Activated CD4-positive, CD25-positive, alpha-beta regulatory T cell treated with anti-CD3 and anti-CD28 coated beads, Interleukin-2, amount 50 U/mL, for 72 hours (primary cell): ENCODE data around the gene CMTM4.
A peak's percentile ranks its signal among the peaks of the same experiment; 100 is the strongest.
"Not testable (repeated sequence)": the region's sequence is repeated elsewhere in the genome, so short reads cannot be mapped to it uniquely, and the experiment has no call there.

Source experiments
- DNase-seq: peaks from one replicate; pipeline ENCODE4 v3.0.0; 2021

CMTM4 gene

DNA sequence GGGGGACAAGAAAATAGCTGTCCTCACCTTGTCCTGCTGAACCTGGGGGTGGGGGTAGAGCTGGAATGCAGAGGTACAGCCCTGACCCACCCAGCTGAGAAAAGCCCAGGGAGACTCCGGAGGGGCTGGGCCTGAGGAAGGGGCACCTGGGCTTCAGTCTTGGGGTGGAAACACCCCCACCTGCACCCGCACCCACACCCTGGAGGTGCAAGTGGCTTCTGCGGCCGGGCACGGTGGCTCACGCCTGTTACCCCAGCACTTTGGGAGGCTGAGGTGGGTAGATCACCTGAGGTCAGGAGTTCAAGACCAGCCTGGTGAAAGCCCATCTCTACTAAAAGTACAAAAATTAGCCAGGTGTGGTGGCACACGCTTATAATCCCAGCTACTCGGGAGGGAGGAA is 84.6 kb downstream of the CMTM4 start:
- DNase-seq: not testable (repeated sequence)

GRCh38 chr16:66610111-66610820 is 86.3 kb downstream of the CMTM4 start:
- DNase-seq: no peak

- no peak for DNase-seq
Measured at GRCh38 chr16:66609139-66609510, 87.4 kb downstream of the CMTM4 start.

- peak; percentile 84 for DNase-seq
Measured at GRCh38 chr16:66608241-66609138, 88.1 kb downstream of the CMTM4 start.

GRCh38 chr16:66605979-66606751 is 90.4 kb downstream of the CMTM4 start:
- no peak for DNase-seq

GRCh38 chr16:66605177-66605978 is 91.2 kb downstream of the CMTM4 start:
- DNase-seq: no peak

DNA sequence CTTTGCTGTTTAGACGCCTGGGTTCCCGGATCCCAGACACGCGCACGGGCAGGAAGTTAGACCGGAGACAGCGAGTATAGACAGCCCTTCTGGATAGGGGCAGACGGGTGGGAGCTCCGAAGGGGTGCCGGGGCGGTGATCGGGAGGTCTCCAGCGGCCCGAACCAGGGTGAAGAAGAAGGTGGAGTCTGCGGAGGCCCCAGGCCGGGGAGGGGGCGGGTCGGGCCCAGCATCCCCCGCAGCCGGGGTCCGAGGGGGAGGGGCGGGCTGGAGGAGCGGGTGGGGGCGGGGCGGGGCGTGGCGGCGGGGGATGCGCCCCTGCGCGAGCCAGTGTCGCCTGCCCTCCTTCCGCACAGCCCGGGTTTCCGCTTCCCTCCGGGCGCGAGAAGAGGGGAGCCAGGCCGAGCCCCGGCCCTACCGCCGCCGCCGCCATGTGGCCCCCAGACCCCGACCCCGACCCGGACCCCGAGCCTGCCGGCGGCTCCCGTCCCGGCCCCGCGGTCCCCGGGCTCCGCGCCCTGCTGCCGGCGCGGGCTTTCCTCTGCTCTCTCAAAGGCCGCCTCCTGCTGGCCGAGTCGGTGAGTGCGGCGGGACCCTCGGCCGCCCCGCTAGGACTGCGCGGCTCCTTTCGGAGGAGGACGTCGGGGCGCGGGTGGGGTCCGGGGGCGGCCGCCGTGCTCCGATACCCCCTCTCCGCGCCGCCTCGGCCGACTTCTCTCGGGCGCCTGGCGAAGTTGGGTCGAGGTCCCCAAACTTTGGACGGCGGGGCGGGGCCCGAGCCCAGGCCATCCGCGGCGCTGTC is 92.0 kb downstream of the CMTM4 start, which contains the start of gene CMTM3:
CMTM3 (plus strand) TSS at position 329 of the 801 bp plus-strand sequence; CDS start at position 431, 102 bp downstream.
- DNase-seq: peak; percentile 85

DNA sequence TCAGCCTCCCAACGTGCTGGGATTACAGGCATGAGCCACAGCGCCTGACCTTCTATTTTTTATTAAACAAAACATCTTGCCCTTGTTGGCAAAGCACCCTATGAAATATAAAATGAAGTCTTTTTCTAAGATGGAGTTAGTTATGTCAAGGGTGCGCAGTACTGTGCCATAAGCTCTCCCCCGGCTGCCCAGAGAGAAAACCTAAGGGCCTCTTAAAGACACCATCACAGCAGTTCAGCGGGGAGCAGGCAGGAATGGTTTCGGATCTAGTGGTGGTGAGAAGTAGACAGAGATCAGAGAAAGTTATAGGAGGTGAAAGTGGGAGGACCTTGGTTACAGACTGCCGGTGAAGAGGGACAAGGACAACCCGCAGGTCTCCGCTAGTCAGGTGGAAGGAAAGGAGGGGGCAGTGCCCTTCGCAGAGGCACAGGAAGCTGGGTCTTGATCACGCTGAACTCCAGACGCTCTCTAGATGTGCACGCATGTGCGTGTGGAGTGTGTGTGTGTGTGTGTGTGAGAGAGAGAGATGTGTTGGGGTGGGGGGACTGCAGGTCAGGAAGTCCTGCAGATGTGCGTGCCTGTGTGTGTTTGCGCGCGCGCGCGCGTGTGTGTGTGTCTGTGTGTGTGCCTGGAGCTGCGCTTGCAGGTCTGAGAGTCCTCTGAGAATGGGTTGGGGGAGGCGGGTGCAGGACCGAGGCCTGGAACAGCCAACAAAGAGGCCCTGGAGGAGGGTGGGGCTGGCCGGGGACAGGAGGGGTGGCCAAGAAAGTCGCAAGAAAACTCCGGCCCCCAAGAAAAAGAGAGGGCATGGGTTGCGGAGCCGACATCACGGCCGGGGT is 92.8 kb downstream of the CMTM4 start:
- peak; percentile 67 for DNase-seq

DNA sequence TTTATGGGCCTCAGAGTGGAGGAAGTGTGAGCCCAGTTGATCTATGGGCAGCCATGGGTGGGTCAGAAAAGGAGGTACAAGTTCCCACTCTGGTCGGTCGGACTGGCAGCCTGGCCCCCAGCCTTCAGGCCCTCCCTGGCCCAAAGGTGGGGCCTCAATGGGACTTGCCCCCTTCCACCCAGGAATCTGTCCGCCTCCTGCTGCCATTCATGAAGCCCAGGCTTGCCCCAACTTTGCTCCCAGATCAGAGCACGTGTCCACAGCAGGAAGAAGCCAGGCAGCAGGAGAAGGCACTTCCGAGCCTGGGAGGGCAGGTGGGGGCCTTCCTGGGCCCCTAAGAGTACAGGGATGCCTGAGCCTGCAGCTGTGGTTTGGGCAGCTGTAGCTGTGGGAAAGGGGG is 95.1 kb downstream of the CMTM4 start:
- no peak for DNase-seq

DNA sequence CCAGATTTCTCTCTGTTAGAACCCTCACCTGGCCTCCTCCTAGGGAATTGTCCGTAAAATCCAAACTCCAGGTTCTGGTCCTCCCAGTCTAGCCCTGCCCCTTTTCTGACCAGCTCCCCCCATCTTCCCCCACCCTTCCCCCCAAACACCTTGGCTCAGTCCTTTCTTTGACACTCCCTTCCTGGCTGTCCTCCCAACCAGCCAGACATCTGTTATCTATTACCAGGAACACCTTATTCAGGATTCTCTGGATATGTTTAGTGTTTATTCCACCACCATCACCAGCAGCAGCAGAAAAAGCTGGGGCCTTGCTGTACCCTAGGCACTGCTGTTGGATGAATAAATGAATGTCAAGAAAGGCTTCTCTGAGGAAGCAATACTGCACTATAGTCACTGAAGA is 96.1 kb downstream of the CMTM4 start:
- no peak for DNase-seq

- no peak for DNase-seq
Measured at GRCh38 chr16:66599726-66600125, 96.8 kb downstream of the CMTM4 start.

- no peak for DNase-seq
Measured at GRCh38 chr16:66598111-66598510, 98.4 kb downstream of the CMTM4 start.

GRCh38 chr16:66596986-66597848 is 99.3 kb downstream of the CMTM4 start:
- DNase-seq: no peak

DNA sequence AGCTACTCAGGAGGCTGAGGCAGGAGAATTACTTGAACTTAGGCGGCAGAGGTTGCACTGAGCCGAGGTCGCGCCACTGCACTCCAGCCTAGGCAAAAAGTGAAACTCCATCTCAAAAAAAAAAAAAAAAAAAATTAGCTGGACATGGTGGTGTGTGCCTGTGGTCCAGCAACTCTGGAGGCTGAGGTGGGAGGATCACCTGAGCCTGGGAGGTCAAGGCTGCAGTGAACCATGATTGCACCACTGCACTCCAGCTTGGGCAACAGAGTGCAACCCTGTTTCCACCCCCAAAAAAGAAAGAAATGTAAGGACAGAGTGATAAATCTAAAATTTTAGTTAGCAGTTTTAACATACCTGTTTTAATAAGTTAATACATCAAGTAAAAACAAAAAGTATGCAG is 100.0 kb downstream of the CMTM4 start:
- not testable (repeated sequence) for DNase-seq

GRCh38 chr16:66594739-66595138 is 101.8 kb downstream of the CMTM4 start:
- DNase-seq: no peak

GRCh38 chr16:66592814-66593213 is 103.7 kb downstream of the CMTM4 start:
- no peak for DNase-seq

- no peak for DNase-seq
Measured at GRCh38 chr16:66592241-66592640, 104.3 kb downstream of the CMTM4 start.

DNA sequence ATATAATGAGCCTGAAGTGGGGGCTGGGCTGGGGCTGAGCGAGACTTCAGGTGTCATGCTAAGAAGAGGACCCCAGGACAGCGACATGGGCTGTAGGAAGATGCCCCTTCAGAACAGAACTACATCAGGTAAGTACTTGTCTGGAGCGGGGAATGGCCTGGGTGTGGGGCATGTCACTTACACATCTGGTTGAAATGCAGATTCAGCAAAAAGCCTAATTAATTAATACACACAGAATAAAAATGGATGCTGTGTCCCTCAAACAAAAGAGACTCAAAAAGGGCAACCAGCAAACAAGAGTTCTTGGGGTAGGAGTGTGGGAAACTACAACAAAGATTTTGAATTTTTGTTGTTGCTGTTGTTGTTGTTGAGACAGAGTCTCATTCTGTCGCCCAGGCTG is 105.5 kb downstream of the CMTM4 start:
- DNase-seq: no peak

- no peak for DNase-seq
Measured at GRCh38 chr16:66590322-66590721, 106.2 kb downstream of the CMTM4 start.
